Stimulated activated CD4-positive, alpha-beta T cell treated with anti-CD3 and anti-CD28 coated beads, Interleukin-4, amount 100 ng/mL, for 24 hours (primary cell): ENCODE results near the gene LPGAT1.

Source experiments
- DNase-seq: peaks from one replicate; pipeline ENCODE4 v3.0.0-alpha.2; 2020

LPGAT1 gene

GRCh38 chr1:211827051-211827450 lies 3.5 kb downstream of the LPGAT1 start:
- no peak for DNase-seq

DNA sequence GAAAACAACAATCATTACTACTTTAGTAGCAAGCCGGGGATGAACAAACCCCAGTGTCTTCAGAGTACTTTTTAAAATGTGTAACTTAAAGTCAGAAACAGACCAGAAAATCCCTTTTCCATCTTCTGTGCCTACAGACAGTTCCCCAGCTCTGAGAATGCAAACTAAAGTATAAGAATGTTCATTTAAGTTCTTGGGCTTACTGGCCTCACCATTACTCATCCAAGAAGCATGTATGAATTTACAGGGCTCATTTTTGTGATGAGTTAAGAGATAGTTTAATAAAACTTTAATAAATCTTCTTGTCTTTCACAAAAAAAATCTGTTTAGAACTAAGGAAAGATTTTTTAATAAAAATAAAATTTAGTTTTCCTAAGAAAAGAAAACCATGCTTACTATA lies 4.6 kb downstream of the LPGAT1 start:
- DNase-seq = no peak

- no peak for DNase-seq
These were observed 7.7 kb downstream of the LPGAT1 start for GRCh38 chr1:211822677-211823407.

GRCh38 chr1:211816586-211816985 lies 14.0 kb downstream of the LPGAT1 start:
- DNase-seq = no peak

GRCh38 chr1:211814313-211814712 lies 16.2 kb downstream of the LPGAT1 start:
- no peak for DNase-seq

GRCh38 chr1:211813590-211813989 lies 17.0 kb downstream of the LPGAT1 start:
- no peak for DNase-seq

DNA sequence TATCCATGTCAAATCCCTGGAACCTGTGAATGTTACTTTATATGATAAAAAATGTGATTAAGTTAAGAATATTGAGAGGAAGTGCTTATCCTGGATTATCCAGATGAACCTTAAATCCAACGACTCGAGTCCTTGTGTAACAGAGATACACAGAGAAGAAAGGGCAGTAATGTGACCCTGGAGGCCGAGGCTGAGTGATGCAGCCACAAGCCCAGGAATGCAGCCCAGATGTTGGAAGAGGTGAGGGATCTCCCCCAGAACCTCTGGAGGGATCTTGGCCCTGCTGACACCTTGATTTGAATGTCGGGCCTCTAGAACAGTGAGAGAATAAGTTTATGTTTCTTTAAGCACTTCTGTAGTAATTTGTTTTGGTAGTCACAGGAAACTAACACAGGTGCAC lies 18.0 kb downstream of the LPGAT1 start:
- no peak for DNase-seq

DNA sequence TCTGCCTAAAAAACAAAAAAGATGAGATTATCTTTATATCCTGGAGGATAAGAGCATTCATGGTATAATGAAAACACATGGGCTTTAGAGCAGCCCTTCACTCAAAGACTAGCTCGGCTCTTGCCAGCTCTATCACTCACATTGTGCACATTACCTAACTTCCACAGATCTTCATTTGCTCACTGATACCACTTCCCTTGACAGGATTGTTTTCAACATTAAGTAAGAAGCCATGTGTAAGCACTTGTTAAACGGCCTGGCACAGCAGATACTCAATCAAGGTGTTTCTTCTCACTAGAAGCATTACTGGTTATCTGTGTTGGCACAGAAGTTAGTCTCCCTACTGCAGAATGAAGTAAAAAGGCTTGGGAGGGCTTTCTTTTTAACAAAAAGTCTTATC lies 18.7 kb downstream of the LPGAT1 start:
- no peak for DNase-seq

DNA sequence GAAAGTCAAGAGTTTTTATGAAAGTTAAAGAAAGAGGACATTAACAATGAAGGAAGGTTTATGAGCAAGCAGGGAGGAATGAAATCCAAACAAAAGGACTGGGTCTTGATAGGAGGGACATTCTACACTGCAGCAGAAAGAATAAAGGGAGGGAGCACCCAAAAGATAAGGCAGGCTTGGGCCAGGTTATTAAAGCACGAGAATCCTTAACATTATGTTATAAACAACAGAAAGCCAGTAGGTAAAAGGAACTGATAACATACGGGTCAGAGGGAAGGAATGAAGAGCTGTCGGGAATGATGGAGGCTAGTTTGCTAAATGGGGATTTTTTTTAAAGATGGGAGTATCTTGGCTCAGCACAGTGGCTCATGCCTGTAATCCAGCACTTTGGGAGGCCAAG lies 19.4 kb downstream of the LPGAT1 start:
- DNase-seq = no peak

GRCh38 chr1:211808475-211808874 lies 22.1 kb downstream of the LPGAT1 start:
- no peak for DNase-seq

GRCh38 chr1:211804915-211805314 lies 25.6 kb downstream of the LPGAT1 start:
- DNase-seq = no peak

DNA sequence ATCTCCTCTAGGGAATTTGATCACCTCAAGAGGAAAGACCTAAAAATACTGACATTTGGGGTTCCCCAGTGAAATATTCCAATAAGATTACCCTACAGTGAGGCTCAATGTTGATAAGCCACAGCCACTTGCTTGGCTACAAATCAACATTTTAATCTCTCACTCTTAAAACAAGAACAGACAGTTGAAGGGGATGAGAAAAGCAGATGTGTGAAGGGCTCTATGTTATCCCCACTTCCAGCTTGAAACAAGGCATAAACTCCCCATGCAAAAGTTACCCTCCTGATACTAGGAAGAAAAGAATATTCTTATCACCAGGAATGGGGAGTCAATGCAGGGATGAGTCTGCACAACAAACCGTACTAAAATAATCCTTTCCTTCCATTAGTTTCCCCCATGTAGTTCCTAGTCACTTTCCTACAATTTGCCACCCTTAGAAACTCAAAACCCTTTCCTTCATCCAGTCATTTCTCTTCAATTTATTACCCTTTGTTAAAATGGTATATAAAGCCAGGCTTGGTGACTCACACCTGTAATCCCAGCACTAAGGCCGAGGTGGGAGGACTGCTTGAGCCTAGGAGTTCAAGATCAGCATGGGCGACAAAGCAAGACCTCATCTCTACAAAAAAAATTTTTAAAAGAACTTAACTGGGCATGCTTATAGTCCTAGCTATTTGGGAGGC lies 29.5 kb downstream of the LPGAT1 start:
- DNase-seq = no peak

DNA sequence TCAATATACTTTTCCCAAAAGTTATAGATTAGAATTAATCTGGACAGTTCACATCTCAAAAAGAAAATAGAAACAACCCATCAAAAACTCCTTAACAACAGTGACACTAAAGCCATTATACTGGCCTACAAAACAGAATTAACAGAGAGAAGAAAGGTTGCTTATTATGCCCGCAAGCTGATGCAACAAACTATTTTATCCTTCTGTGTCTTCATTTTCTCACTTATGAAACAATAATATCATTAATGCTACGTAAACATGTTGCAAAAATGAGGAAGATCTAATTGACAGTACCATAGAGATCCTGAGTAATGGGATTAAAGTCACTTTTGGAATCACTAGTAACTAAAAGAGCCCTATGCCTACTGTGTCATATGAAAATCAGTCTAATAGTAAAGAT lies 32.6 kb downstream of the LPGAT1 start:
- no peak for DNase-seq

- no peak for DNase-seq
These were observed 38.6 kb downstream of the LPGAT1 start for GRCh38 chr1:211791979-211792378.

- DNase-seq = no peak
These were observed 40.7 kb downstream of the LPGAT1 start for GRCh38 chr1:211789641-211790464.

DNA sequence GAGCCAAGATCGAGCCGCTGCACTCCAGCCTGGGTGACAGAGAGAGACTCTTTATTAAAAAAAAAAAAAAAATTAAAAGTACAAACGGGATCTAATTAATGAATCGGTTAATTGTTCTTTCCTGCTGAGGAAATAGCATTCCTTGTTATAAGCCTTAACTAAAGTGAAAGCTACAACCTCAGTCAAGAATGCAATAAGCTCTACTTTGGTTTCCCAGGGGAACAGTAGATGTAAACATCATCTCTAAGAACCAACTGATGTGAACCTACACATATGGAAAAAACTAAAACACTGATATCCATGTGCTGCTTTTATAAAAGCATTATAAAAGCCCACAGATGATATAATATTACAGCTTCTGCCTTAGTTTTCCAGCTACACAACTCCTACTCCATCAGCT lies 41.9 kb downstream of the LPGAT1 start:
- DNase-seq = no peak

DNA sequence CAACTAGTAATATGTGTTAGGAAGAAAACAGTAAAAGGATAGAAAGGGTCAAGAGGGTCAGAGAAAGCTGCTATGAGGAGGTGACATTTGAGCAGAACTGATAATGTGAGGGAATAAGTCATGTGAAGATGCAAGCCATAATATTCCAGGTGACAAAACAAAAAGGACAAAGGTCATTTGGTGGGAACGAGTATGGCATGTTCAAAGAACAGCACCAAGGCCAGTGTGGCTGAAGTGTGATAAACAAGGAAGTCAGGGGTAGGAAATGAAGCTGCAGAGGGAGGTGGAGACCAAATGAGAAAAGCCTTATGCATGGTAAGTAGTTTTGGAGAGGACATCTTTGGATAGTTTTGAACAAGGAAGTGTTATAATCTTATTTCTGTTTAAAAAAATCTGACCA lies 46.7 kb downstream of the LPGAT1 start:
- no peak for DNase-seq

DNA sequence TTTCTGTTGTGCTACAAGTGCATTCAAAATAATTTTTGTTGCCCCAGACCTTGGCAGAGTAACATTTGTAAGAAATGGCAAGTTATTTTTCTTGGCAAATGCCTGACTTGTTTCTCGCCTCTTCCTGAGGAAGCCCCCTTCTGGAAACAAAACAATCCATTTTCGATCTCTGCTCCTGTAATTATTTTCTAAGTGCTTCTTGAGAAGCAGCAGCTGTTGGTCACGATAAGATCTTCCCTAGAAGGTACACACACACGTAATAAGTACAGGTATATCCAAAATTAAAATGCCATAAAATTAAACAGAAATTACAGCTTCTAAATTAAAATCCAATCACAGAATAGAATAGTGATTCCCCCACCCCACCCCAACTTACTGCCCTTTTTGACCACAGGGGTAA lies 47.3 kb downstream of the LPGAT1 start:
- no peak for DNase-seq

DNA sequence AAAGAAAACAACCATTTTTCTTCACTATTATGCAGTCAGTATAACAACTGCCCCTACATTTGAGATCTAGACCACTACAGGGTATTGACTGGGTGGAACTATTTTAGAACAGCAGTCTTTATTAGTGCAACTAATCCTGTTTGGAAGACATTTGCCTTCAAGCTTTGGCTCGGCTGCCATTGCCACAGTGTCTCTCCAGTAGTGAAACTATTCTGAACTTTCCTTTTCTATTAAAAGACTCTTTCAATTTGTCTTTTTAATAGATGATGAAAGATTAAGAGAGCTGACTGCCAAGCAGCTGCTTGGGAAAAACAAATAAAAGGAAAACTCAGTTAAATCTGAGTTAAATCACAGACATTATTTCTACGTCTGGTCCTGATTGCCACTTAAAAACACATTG lies 49.3 kb downstream of the LPGAT1 start:
- no peak for DNase-seq

DNA sequence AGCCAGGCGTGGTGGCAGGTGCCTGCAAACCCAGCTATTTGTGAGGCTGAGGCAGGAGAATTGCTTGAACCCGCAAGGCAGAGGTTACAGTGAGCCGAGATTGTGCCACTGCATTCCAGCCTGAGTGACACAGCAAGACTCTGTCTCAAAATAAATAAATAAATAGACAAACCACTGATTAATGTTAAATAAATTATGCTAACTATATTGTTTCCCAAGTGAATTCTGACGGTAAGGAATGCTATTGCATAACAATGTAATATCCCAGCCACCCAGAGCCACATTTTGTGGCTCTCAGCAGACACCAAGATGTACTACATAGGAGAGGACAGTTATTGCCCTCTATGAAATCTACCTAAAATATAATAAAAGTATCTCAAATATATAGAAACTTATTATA lies 55.4 kb downstream of the LPGAT1 start:
- no peak for DNase-seq

DNA sequence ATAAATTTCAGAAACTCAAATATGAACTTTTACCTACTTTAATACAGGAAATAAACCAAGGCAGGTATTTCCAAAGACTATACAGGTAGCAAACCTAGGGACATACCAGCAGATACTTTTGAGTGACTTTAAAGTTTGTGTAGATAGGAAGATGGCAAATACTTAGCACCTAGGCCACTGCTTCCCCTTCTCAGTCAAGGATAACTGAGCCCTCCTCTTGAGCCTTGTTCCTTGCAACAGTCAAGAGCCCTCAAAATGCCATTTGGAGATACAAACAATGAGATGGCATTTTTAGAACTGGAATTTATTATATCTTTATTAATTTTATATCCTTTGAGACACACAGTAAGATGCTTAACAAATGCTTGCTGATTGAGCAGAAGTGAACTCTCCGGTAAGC lies 65.9 kb downstream of the LPGAT1 start:
- DNase-seq = no peak

DNA sequence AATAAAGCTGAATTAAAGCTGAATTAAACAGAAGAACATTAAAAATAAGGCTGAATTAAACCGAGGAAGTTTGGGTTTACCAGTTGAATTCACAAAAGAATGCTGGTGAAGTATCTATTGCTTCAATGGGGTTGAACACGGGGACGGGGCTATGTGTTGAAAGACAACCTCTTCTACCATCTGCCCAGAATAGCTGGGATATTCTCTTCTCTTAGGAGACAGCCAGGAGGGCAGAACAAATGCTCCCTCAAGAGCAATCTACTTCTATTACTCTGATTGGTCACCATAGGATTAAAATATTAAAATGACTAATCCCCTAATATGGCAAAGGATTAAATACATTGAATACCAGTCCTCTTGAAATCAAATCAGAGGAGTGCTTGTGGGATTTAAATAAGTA lies 68.4 kb downstream of the LPGAT1 start:
- no peak for DNase-seq

DNA sequence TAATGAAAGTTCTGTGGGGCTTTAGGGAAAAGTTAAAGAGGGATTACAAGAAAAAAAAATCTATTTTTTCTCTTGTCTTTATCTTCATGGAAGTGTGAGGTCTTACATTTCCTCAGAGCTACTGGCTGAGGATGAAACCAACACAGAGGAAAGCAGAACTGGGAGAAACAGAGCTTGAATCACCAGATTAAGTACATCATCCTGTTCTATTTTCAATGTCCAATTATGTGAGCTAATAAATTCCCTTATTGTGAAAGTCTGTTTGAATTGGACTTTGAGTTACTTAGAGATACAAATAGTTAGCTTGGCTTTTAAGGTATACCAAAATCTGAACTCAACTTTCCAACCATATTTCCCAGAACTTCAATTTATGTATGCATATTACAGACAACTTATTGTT lies 69.2 kb downstream of the LPGAT1 start:
- DNase-seq = no peak

DNA sequence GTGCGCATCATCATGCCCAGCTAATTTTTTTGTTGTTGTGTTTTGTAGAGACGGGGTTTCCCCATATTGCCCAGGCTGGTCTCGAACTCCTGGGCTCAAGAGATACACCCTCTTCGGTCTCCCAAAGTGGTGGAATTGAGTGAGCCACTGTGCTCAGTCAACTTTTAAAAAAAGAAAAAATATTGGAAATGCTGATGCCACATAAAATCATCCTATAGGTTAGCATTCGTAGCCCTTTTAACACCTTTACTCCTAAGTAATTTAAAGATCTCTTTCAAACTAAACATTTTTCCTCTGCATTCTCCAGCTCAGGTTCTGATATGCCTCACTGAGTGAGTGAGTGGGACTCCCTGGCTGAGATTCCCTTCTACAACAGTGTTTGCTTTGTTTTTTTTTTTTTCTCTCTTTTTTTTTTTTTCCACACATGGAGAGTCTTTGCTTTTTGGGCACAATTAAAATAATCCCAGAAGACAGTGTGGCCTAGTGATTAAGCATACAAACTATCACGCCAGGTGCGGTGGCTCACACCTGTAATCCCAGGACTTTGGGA lies 74.0 kb downstream of the LPGAT1 start:
- DNase-seq = no peak
